A549 (cell line): ENCODE measurements around the gene TEAD2. TPM values are rescaled to one million over a fixed set of nuclear protein-coding genes. Genes with fewer than 3 reads are reported as not detected.
"Not testable (repeated sequence)": the region's sequence is repeated elsewhere in the genome, so short reads cannot be mapped to it uniquely, and the experiment has no call there.

Experiments
- ATAC-seq, 2 experiments: fragments of 200-7000 bp in 1 of 2; fragments of >200 bp in 1 of 2; cut with Nextera tagmentation in 1 of 2; cut with Tn5 transposase in 1 of 2; 3 replicates each; pipeline versions ENCODE4 v1.8.0 to v1.9.1; 2018 to 2020; ENCODE audit warnings: mild to moderate bottlenecking in 1 of 2, moderate library complexity in 1 of 2
- CTCF ChIA-PET: fragments of 300-600 bp; sonication (Branson Sonifier 250); formaldehyde crosslinking; extraction: SDS; loops from one replicate; lab custom pipeline; 2021; ENCODE audit warnings: antibody characterized with exemption, inconsistent platforms; lab: Yijun Ruan, JAX
- POLR2A ChIA-PET: fragments of 350-600 bp; formaldehyde crosslinking; extraction: SDS; loops from one replicate; lab custom pipeline; 2021; ENCODE audit warnings: antibody characterized with exemption, inconsistent platforms; lab: Yijun Ruan, JAX
- DNase-seq, 2 experiments: peaks; one replicate each; pipeline versions ENCODE4 v3.0.0 to v3.0.0-alpha.2; 2011 to 2016; ENCODE audit warnings: low read depth in 1 of 2, low spot score in 1 of 2
- FAIRE-seq: peaks from 2 replicates; lab custom pipeline; 2011; peaks lifted over from hg19 to GRCh38; lab: Jason Lieb, UNC
- H3K27ac ChIP-seq, 2 experiments: fragments of >200 bp; sonication (Bioruptor Twin); formaldehyde crosslinking; 3 replicates each; pipeline ENCODE4 v1.5.1; 2016 to 2017
- H3K4me1 ChIP-seq: fragments of >200 bp; sonication (Bioruptor Twin); formaldehyde crosslinking; 3 replicates; pipeline ENCODE4 v1.6.1; 2016
- H3K4me2 ChIP-seq: fragments of >200 bp; sonication (Bioruptor Twin); formaldehyde crosslinking; 3 replicates; pipeline ENCODE4 v1.6.1; 2016
- H3K4me3 ChIP-seq: fragments of >200 bp; sonication (Bioruptor Twin); formaldehyde crosslinking; 3 replicates; pipeline ENCODE4 v1.5.1; 2016
- H3K9me3 ChIP-seq: fragments of >200 bp; sonication (Bioruptor Twin); formaldehyde crosslinking; 3 replicates; pipeline ENCODE4 v1.6.1; 2016
- CBX8 ChIP-seq: fragments of 200-600 bp; sonication (generic); IDR thresholded peaks from 2 replicates; pipeline ENCODE4 v1.6.1; 2016
- CHD2 ChIP-seq: fragments of 150-350 bp; IDR thresholded peaks from 2 replicates; pipeline ENCODE4 v1.6.1; 2014; ENCODE audit warnings: low read length; ENCODE audit not compliant: partially characterized antibody
- CHD4 ChIP-seq: fragments of 200-600 bp; sonication (generic); IDR thresholded peaks from 2 replicates; pipeline ENCODE4 v1.6.1; 2016; ENCODE audit warnings: antibody characterized with exemption, mild to moderate bottlenecking, borderline replicate concordance
- ESRRA ChIP-seq: fragments of 150-350 bp; IDR thresholded peaks from 2 replicates; pipeline ENCODE4 v1.6.1; 2014; ENCODE audit warnings: mild to moderate bottlenecking, low read length, borderline replicate concordance
- FOSB ChIP-seq: fragments of 250-450 bp; sonication (Bioruptor Pico); IDR thresholded peaks from 2 replicates; pipeline ENCODE4 v1.5.0; 2020; ENCODE audit warnings: mild to moderate bottlenecking, moderate library complexity
- HDAC2 ChIP-seq: fragments of 200-600 bp; sonication (generic); IDR thresholded peaks from 2 replicates; pipeline ENCODE4 v1.6.1; 2016
- HES2 ChIP-seq: fragments of >200 bp; sonication (Bioruptor Twin); formaldehyde crosslinking; IDR thresholded peaks from 2 replicates; pipeline ENCODE4 v1.6.1; 2016
- KDM1A ChIP-seq: fragments of 200-600 bp; sonication (generic); IDR thresholded peaks from 2 replicates; pipeline ENCODE4 v1.6.1; 2016; ENCODE audit warnings: low read depth, mild to moderate bottlenecking
- MAZ ChIP-seq: fragments of 150-350 bp; IDR thresholded peaks from 2 replicates; pipeline ENCODE4 v1.6.1; 2014; ENCODE audit warnings: antibody characterized with exemption, low read depth, low read length, borderline replicate concordance
- NFE2L2 ChIP-seq: fragments of 150-350 bp; conservative IDR thresholded peaks from 2 replicates; pipeline ENCODE4 v1.6.1; 2014; ENCODE audit warnings: low read length
- NPAS2 ChIP-seq: fragments of 250-450 bp; sonication (Bioruptor Pico); IDR thresholded peaks from 2 replicates; pipeline ENCODE4 v1.8.0; 2022; ENCODE audit warnings: mild to moderate bottlenecking, moderate library complexity, borderline replicate concordance
- PHF8 ChIP-seq: fragments of 200-600 bp; sonication (generic); IDR thresholded peaks from 2 replicates; pipeline ENCODE4 v1.6.1; 2016; ENCODE audit warnings: low read depth, mild to moderate bottlenecking, antibody characterized with exemption, moderate library complexity, borderline replicate concordance
- POLR2A ChIP-seq: IDR thresholded peaks from 2 replicates; pipeline ENCODE4 v1.6.1; 2012; ENCODE audit warnings: mild to moderate bottlenecking, low read length
- ZNF302 ChIP-seq: fragments of 250-450 bp; sonication (Bioruptor Pico); IDR thresholded peaks from 2 replicates; pipeline ENCODE4 v1.9.0; 2021; ENCODE audit warnings: inconsistent platforms, mild to moderate bottlenecking, moderate library complexity
- ZSCAN20 ChIP-seq: fragments of 250-450 bp; sonication (Bioruptor Pico); IDR thresholded peaks from 2 replicates; pipeline ENCODE4 v1.8.0; 2022; ENCODE audit warnings: mild to moderate bottlenecking, moderate library complexity
- WGBS: methylation state at CpG from one replicate; pipeline ENCODE4 v1.1.6; 2017; ENCODE audit errors: missing lambda C conversion rate; 5-methylcytosine and 5-hydroxymethylcytosine counted together
- polyA plus RNA-seq, 4 experiments: library from polyadenylated mRNA; depleted of rRNA in 3 of 4; stranded (reverse); fragments of >200 nt; fragmentation: RNase III in 1 of 4; extraction: RNeasy Plus Mini Kit Qiagen cat#74134 plus additional on column Dnase treatment in 1 of 4; gene quantifications; 2 replicates in 3 of 4; 3 replicates in 1 of 4; pipeline ENCODE4 v1.2.3, GENCODE V29; 2011 to 2017
- TF ChIP-seq, protein P1 (sequence below): IDR thresholded peaks from 2 replicates; pipeline ENCODE4 v1.6.1; 2012
- TF ChIP-seq, protein P2 (sequence below): fragments of >200 bp; sonication (Bioruptor Twin); formaldehyde crosslinking; IDR thresholded peaks from 3 replicates; pipeline ENCODE4 v1.6.1; 2016
- TF ChIP-seq, protein P3 (sequence below): fragments of 250-450 bp; sonication (Bioruptor Pico); IDR thresholded peaks from 2 replicates; pipeline ENCODE4 v1.5.0; 2021; ENCODE audit warnings: mild to moderate bottlenecking, moderate library complexity, borderline replicate concordance
- TF ChIP-seq, protein P4 (sequence below): fragments of 250-450 bp; sonication (Bioruptor Pico); IDR thresholded peaks from 2 replicates; pipeline ENCODE4 v1.5.0; 2020; ENCODE audit warnings: low read depth, mild to moderate bottlenecking, moderate library complexity

TEAD2 gene
- polyA plus RNA-seq, 2 of the 4 experiments (the other 2 are of a cell fraction), result 15.9 to 25.3 TPM

- H3K4me2 ChIP-seq, result no peak overlapping the region
- CTCF ChIA-PET, result interaction anchor here (0.6 to 2.5 kb wide), 3 partner anchors 11 to 96 kb away, joined by 3 to 6 read pairs (median 4); no protein-coding TSS in a partner anchor
- WGBS, result 53% methylated on average over 1 of the region's 1 CpG
- H3K4me3 ChIP-seq, result no peak overlapping the region
- no peak for ATAC-seq
- no peaks in the 10 kb centered on the region for H3K4me1 ChIP-seq
- no peak for DNase-seq
- no peak overlapping the region for H3K27ac ChIP-seq
- TF ChIP-seq KDM1A (no peak), ESRRA (no peak), ZNF302 (CRISPR knock-in tag) (no peak), HES2 (no peak), NFE2L2 (no peak), CHD2 (no peak), CBX8 (no peak), NPAS2 (CRISPR knock-in tag) (no peak)
- TF ChIP-seq, protein P1, sequence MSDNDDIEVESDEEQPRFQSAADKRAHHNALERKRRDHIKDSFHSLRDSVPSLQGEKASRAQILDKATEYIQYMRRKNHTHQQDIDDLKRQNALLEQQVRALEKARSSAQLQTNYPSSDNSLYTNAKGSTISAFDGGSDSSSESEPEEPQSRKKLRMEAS, result no peak
- peak; percentile 54 for FAIRE-seq
- POLR2A ChIA-PET, result no interaction called here
- peaks cover 9% of the 10 kb centered on the region; the same call in 1 of the 3 replicates for H3K9me3 ChIP-seq
Observed at GRCh38 chr19:49315111-49315510, 47.1 kb downstream of the TEAD2 start.

DNA sequence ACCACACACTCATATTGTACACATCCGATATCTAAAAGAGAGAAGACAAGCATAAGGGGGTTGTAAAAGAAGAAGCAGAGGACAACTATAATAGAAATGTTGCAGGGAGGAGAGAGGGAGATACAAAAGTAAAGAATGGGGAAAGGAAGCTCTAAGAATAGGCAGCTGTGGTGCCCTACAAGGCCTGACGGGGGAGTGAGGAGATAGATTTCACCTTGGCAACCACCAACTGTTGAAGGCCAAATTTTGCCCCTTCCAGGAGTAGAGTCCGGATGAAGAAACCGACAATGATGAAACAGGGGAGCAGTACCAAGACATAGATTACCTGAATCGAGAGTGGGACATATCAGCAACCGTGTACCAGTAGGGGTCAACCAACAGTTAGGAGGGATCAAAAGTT is 53.1 kb downstream of the TEAD2 start:
- H3K27ac ChIP-seq, result no peak overlapping the region
- ATAC-seq (peak in 1 of 2 experiments; percentile 47; a peak in 2 of 6 replicates), FAIRE-seq (no peak), DNase-seq (no peak)
- WGBS, result 83% methylated on average over 6 of the region's 6 CpGs
- no peak overlapping the region for H3K4me2 ChIP-seq
- TF ChIP-seq NPAS2 (CRISPR knock-in tag) (no peak), MAZ (no peak), CBX8 (no peak)
- TF ChIP-seq, protein P2, sequence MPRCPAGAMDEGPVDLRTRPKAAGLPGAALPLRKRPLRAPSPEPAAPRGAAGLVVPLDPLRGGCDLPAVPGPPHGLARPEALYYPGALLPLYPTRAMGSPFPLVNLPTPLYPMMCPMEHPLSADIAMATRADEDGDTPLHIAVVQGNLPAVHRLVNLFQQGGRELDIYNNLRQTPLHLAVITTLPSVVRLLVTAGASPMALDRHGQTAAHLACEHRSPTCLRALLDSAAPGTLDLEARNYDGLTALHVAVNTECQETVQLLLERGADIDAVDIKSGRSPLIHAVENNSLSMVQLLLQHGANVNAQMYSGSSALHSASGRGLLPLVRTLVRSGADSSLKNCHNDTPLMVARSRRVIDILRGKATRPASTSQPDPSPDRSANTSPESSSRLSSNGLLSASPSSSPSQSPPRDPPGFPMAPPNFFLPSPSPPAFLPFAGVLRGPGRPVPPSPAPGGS, result no peak
- no peak overlapping the region for H3K4me3 ChIP-seq
- no peaks in the 10 kb centered on the region for H3K9me3 ChIP-seq
- no peaks in the 10 kb centered on the region for H3K4me1 ChIP-seq
- ChIA-PET CTCF (interaction anchor here (0.7 kb wide), 1 partner anchor 83 kb away, joined by 3 read pairs; no protein-coding TSS in a partner anchor), POLR2A (no interaction called here)

DNA sequence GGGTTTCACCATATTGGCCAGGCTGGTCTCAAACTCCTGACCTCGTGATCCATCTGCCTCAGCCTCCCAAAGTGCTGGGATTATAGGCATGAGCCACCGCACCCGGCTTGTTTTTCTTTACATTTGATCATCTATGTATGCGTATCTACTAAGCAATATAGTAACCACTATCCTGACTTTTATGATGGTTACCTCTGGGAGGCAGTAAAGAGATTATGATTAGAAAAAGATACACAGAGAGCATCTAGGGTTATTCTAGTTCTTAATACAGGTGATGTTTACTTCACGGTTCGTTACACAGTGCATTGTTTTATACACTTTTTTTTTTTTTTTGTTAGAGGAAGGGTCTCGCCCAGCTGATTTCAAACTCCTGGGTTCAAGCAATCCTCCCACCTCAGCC is 55.5 kb downstream of the TEAD2 start:
- POLR2A ChIA-PET, H3K9me3 ChIP-seq, H3K4me1 ChIP-seq, H3K4me3 ChIP-seq, H3K4me2 ChIP-seq, H3K27ac ChIP-seq, DNase-seq, FAIRE-seq: not testable (repeated sequence)
- CTCF ChIA-PET, result interaction anchor here (0.8 kb wide), 2 partner anchors 19 to 100 kb away, joined by 3 read pairs; no protein-coding TSS in a partner anchor
- ATAC-seq, result peak in 1 of 2 experiments; percentile 40; a peak in 2 of 6 replicates
- 70% methylated on average over 7 of the region's 7 CpGs for WGBS

GRCh38 chr19:49301866-49302252 is 60.4 kb downstream of the TEAD2 start:
- WGBS, result 68% methylated on average over 5 of the region's 5 CpGs
- no peak for DNase-seq
- no peak overlapping the region for H3K27ac ChIP-seq
- no peaks in the 10 kb centered on the region for H3K4me1 ChIP-seq
- no peak overlapping the region for H3K4me2 ChIP-seq
- H3K4me3 ChIP-seq, result no peak overlapping the region
- no peak for FAIRE-seq
- ChIA-PET CTCF (interaction anchor here (0.6 to 6.1 kb wide), 48 partner anchors 9 to 981 kb away, joined by 3 to 50 read pairs (median 6); partner anchors contain the start of genes PIH1D1 and SLC6A16), POLR2A (no interaction called here)
- H3K9me3 ChIP-seq, result no peaks in the 10 kb centered on the region
- peak; percentile 16 to 24; a peak in 3 of 6 replicates for ATAC-seq
- TF ChIP-seq ZSCAN20 (CRISPR knock-in tag) (no peak), NFE2L2 (no peak), PHF8 (no peak), FOSB (CRISPR knock-in tag) (no peak), CHD4 (no peak), HDAC2 (no peak), POLR2A (no peak)
- TF ChIP-seq, protein P3, sequence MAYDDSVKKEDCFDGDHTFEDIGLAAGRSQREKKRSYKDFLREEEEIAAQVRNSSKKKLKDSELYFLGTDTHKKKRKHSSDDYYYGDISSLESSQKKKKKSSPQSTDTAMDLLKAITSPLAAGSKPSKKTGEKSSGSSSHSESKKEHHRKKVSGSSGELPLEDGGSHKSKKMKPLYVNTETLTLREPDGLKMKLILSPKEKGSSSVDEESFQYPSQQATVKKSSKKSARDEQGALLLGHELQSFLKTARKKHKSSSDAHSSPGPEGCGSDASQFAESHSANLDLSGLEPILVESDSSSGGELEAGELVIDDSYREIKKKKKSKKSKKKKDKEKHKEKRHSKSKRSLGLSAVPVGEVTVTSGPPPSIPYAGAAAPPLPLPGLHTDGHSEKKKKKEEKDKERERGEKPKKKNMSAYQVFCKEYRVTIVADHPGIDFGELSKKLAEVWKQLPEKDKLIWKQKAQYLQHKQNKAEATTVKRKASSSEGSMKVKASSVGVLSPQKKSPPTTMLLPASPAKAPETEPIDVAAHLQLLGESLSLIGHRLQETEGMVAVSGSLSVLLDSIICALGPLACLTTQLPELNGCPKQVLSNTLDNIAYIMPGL (CRISPR knock-in tag), result no peak
- TF ChIP-seq, protein P4, sequence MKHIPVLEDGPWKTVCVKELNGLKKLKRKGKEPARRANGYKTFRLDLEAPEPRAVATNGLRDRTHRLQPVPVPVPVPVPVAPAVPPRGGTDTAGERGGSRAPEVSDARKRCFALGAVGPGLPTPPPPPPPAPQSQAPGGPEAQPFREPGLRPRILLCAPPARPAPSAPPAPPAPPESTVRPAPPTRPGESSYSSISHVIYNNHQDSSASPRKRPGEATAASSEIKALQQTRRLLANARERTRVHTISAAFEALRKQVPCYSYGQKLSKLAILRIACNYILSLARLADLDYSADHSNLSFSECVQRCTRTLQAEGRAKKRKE (CRISPR knock-in tag), result no peak
- TF ChIP-seq, protein P2, result no peak
